ENCODE data around the gene ENPP6. TPM values are rescaled to one million over a fixed set of nuclear protein-coding genes. Genes with fewer than 3 reads are reported as not detected.

Gene ENPP6
- total RNA-seq, 1 experiment from 2014 or later, result not detected

- DNase-seq, result peak; percentile 54 to 75
- Histone ChIP-seq H3K36me3 (ENCODE audit: control insufficient read depth, insufficient read depth, low read length) (no peaks in the 10 kb centered on the region), H3K27me3 (replicated peaks; ENCODE audit: control insufficient read depth, insufficient read depth, low read length) (no peaks in the 10 kb centered on the region), H3K9me3 (no peaks in the 10 kb centered on the region), H3K4me3 (ENCODE audit: low read depth, low read length) (no peak overlapping the region), H3K4me1 (peaks cover 7% of the 10 kb centered on the region)
- no TSS peak for BruUV-seq (replicated peaks)
- Mint-ChIP-seq H3K27me3 (ENCODE audit: insufficient read depth, unreplicated experiment) (peaks cover 5% of the 10 kb centered on the region), H3K36me3 (ENCODE audit: insufficient read depth, unreplicated experiment) (no peaks in the 10 kb centered on the region), H3K4me1 (ENCODE audit: low read depth, unreplicated experiment) (no peaks in the 10 kb centered on the region), H3K4me3 (ENCODE audit: unreplicated experiment) (no peak overlapping the region), H3K27ac (ENCODE audit: unreplicated experiment) (no peak overlapping the region), H3K9me3 (ENCODE audit: unreplicated experiment) (no peaks in the 10 kb centered on the region)
- intact Hi-C loops (cut with micrococcal nuclease; ENCODE audit: unreplicated experiment), result loop anchor here (1.0 to 10.0 kb wide), 3 partner anchors 82 to 694 kb away; no protein-coding TSS in a partner anchor
- ChIA-PET CTCF (interaction anchor here (1.3 kb wide), 1 partner anchor 345 kb away, joined by 4 read pairs; no protein-coding TSS in a partner anchor), POLR2A (no interaction called here)
- TF ChIP-seq CTCF (IDR thresholded peaks at IDR 0.05; ENCODE audit: insufficient read depth in 1 of 2, low read depth in 1 of 2, low read length in 1 of 2, severe bottlenecking in 1 of 2, unreplicated experiment in 1 of 2), result peak; percentile 79 to 90
Measured at GRCh38 chr4:184168406-184169019, 49.2 kb downstream of the ENPP6 start.

GRCh38 chr4:184167576-184167975 is 50.1 kb downstream of the ENPP6 start:
- DNase-seq, result no peak
- intact Hi-C loops (cut with micrococcal nuclease; ENCODE audit: unreplicated experiment), result loop anchor here (10.0 kb wide), 1 partner anchor 693 kb away; no protein-coding TSS in a partner anchor
- Histone ChIP-seq H3K27me3 (replicated peaks; ENCODE audit: control insufficient read depth, insufficient read depth, low read length) (no peaks in the 10 kb centered on the region), H3K4me1 (peaks cover 7% of the 10 kb centered on the region), H3K36me3 (ENCODE audit: control insufficient read depth, insufficient read depth, low read length) (no peaks in the 10 kb centered on the region), H3K4me3 (ENCODE audit: low read depth, low read length) (no peak overlapping the region), H3K9me3 (no peaks in the 10 kb centered on the region)
- Mint-ChIP-seq H3K4me3 (ENCODE audit: unreplicated experiment) (no peak overlapping the region), H3K9me3 (ENCODE audit: unreplicated experiment) (no peaks in the 10 kb centered on the region), H3K36me3 (ENCODE audit: insufficient read depth, unreplicated experiment) (no peaks in the 10 kb centered on the region), H3K4me1 (ENCODE audit: low read depth, unreplicated experiment) (no peaks in the 10 kb centered on the region), H3K27me3 (ENCODE audit: insufficient read depth, unreplicated experiment) (peaks cover 5% of the 10 kb centered on the region), H3K27ac (ENCODE audit: unreplicated experiment) (no peak overlapping the region)
- CTCF ChIA-PET, result interaction anchor here (1.2 to 1.3 kb wide), 2 partner anchors 180 to 344 kb away, joined by 3 to 4 read pairs; no protein-coding TSS in a partner anchor
- POLR2A ChIA-PET, result no interaction called here
- no peak for TF ChIP-seq CTCF (IDR thresholded peaks at IDR 0.05; ENCODE audit: insufficient read depth in 1 of 2, low read depth in 1 of 2, low read length in 1 of 2, severe bottlenecking in 1 of 2, unreplicated experiment in 1 of 2)
- BruUV-seq (replicated peaks), result no TSS peak

GRCh38 chr4:184166736-184167135 is 50.9 kb downstream of the ENPP6 start:
- Histone ChIP-seq H3K36me3 (ENCODE audit: control insufficient read depth, insufficient read depth, low read length) (no peaks in the 10 kb centered on the region), H3K4me1 (peaks cover 7% of the 10 kb centered on the region), H3K4me3 (ENCODE audit: low read depth, low read length) (no peak overlapping the region), H3K9me3 (no peaks in the 10 kb centered on the region), H3K27me3 (replicated peaks; ENCODE audit: control insufficient read depth, insufficient read depth, low read length) (no peaks in the 10 kb centered on the region)
- ChIA-PET POLR2A (no interaction called here), CTCF (interaction anchor here (0.5 to 1.2 kb wide), 2 partner anchors 18 to 179 kb away, joined by 3 read pairs; no protein-coding TSS in a partner anchor)
- no peak overlapping the region for H3K4me3 Mint-ChIP-seq (ENCODE audit: unreplicated experiment)
- TF ChIP-seq CTCF (IDR thresholded peaks at IDR 0.05; ENCODE audit: insufficient read depth in 1 of 2, low read depth in 1 of 2, low read length in 1 of 2, severe bottlenecking in 1 of 2, unreplicated experiment in 1 of 2), result no peak
- H3K27ac Mint-ChIP-seq (ENCODE audit: unreplicated experiment), result no peak overlapping the region
- peaks cover 5% of the 10 kb centered on the region for H3K27me3 Mint-ChIP-seq (ENCODE audit: insufficient read depth, unreplicated experiment)
- no peak for DNase-seq
- intact Hi-C loops (cut with micrococcal nuclease; ENCODE audit: unreplicated experiment), result loop anchor here (10.0 kb wide), 1 partner anchor 692 kb away; no protein-coding TSS in a partner anchor
- no peaks in the 10 kb centered on the region for H3K9me3 Mint-ChIP-seq (ENCODE audit: unreplicated experiment)
- BruUV-seq (replicated peaks), result no TSS peak
- no peaks in the 10 kb centered on the region for H3K36me3 Mint-ChIP-seq (ENCODE audit: insufficient read depth, unreplicated experiment)
- no peaks in the 10 kb centered on the region for H3K4me1 Mint-ChIP-seq (ENCODE audit: low read depth, unreplicated experiment)
